ENCODE results near the gene CDH2.

GRCh38 chr18:28127763-28128658, 48.9 kb downstream of the CDH2 start:
- TF ChIP-seq, protein P1, sequence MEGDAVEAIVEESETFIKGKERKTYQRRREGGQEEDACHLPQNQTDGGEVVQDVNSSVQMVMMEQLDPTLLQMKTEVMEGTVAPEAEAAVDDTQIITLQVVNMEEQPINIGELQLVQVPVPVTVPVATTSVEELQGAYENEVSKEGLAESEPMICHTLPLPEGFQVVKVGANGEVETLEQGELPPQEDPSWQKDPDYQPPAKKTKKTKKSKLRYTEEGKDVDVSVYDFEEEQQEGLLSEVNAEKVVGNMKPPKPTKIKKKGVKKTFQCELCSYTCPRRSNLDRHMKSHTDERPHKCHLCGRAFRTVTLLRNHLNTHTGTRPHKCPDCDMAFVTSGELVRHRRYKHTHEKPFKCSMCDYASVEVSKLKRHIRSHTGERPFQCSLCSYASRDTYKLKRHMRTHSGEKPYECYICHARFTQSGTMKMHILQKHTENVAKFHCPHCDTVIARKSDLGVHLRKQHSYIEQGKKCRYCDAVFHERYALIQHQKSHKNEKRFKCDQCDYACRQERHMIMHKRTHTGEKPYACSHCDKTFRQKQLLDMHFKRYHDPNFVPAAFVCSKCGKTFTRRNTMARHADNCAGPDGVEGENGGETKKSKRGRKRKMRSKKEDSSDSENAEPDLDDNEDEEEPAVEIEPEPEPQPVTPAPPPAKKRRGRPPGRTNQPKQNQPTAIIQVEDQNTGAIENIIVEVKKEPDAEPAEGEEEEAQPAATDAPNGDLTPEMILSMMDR (IDR thresholded peaks at IDR 0.05) = no peak
- TF ChIP-seq EP300 (IDR thresholded peaks at IDR 0.05) (no peak), POLR2AphosphoS5 (IDR thresholded peaks at IDR 0.05) (no peak)
